Measurements from ENCODE around the gene CACNA1D.

DNA sequence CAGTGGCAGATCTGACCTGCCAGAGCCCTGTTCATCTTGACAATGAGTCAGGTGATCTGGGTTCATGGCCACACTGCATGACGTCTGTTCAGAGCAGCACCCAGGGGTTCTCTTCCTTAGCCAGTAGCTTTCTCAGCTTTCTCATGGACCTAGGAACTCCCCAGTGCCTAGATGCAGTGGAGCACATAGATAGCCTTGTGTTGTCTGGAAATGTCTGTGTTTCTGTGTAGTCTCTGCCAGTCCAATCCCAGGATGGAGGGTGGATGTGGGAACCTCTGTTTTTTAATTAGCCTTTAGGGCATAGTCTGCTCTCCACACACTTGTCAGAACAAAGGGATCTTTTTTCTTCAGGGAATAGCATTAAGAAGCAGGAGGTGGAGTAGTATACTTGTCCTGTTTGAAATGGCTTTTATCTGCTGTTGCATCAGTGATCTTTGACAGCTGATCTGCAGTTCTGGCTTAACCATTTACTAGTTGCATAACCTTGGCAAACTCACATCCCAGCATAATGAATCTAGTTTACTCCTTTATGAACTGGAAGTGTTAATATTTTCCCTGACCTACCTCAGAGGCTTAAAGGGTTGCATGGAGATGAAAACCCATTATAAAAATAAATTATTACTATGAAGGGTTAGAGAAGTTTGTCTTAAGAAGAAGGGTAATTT, 16.1 kb upstream of the CACNA1D start:
- TF ChIP-seq, protein P1, sequence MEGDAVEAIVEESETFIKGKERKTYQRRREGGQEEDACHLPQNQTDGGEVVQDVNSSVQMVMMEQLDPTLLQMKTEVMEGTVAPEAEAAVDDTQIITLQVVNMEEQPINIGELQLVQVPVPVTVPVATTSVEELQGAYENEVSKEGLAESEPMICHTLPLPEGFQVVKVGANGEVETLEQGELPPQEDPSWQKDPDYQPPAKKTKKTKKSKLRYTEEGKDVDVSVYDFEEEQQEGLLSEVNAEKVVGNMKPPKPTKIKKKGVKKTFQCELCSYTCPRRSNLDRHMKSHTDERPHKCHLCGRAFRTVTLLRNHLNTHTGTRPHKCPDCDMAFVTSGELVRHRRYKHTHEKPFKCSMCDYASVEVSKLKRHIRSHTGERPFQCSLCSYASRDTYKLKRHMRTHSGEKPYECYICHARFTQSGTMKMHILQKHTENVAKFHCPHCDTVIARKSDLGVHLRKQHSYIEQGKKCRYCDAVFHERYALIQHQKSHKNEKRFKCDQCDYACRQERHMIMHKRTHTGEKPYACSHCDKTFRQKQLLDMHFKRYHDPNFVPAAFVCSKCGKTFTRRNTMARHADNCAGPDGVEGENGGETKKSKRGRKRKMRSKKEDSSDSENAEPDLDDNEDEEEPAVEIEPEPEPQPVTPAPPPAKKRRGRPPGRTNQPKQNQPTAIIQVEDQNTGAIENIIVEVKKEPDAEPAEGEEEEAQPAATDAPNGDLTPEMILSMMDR (IDR thresholded peaks at IDR 0.05), result no peak
- TF ChIP-seq POLR2A (IDR thresholded peaks at IDR 0.05), result no peak
- no peak for TF ChIP-seq POLR2AphosphoS5 (IDR thresholded peaks at IDR 0.05)
